DOHH2 (cell line): ENCODE data around the gene STRN.

Experiments used
- CTCF ChIP-seq: fragments of 200-600 bp; sonication (generic); IDR thresholded peaks from one replicate; pipeline ENCODE4 v1.5.1; 2014; ENCODE audit warnings: antibody characterized with exemption, mild to moderate bottlenecking, low read depth, low read length; ENCODE audit not compliant: poor library complexity, severe bottlenecking
- EZH2phosphoT487 ChIP-seq: fragments of 200-600 bp; sonication (generic); IDR thresholded peaks from 2 replicates; pipeline ENCODE4 v1.6.1; 2017; ENCODE audit warnings: borderline replicate concordance, mild to moderate bottlenecking, antibody characterized with exemption, low read length, moderate library complexity, mixed read lengths

GRCh38 chr2:36869606-36870005 lies 96.7 kb downstream of the STRN start:
- TF ChIP-seq EZH2phosphoT487: no peak
- TF ChIP-seq CTCF: no peak
